Breast epithelium (tissue), 3 donors: ENCODE measurements around the gene EXOSC7.

ENCODE experiments used
- CTCF ChIP-seq, 3 donors: fragments of 450-650 bp; IDR thresholded peaks; one replicate each; pipeline ENCODE4 v1.5.1; 2016 to 2017; ENCODE audit warnings: antibody characterized with exemption in 3 of 3, mild to moderate bottlenecking in 3 of 3, moderate library complexity in 3 of 3
- POLR2A ChIP-seq: fragments of 450-650 bp; IDR thresholded peaks from one replicate; pipeline ENCODE4 v1.6.1; 2016; ENCODE audit warnings: antibody characterized with exemption, mild to moderate bottlenecking, moderate library complexity
- POLR2AphosphoS5 ChIP-seq, 3 donors: sonication (generic); formaldehyde crosslinking; IDR thresholded peaks; one replicate each; pipeline ENCODE4 v1.6.1; 2017; ENCODE audit warnings: antibody characterized with exemption in 3 of 3

GRCh38 chr3:45043728-45044299 lies 67.8 kb downstream of the EXOSC7 start:
- no peak for TF ChIP-seq CTCF (IDR thresholded peaks at IDR 0.05)
- no peak for TF ChIP-seq POLR2A
- no peak for TF ChIP-seq POLR2AphosphoS5 (IDR thresholded peaks at IDR 0.05)
